ENCODE data around the gene USH2A.

USH2A gene

GRCh38 chr1:215718575-215719287 lies 704.5 kb downstream of the USH2A start:
- TF ChIP-seq TAF1 (IDR thresholded peaks at IDR 0.05; ENCODE audit: borderline replicate concordance, low read depth, low read length) (no peak), POLR2A (IDR thresholded peaks at IDR 0.05; ENCODE audit: low read depth, low read length) (no peak), POLR2AphosphoS5 (IDR thresholded peaks at IDR 0.05; ENCODE audit: low read depth, low read length) (no peak)
- no peak for DNase-seq (ENCODE audit: insufficient read length)
- FAIRE-seq: no peak

- no peak for TF ChIP-seq TAF1 (IDR thresholded peaks at IDR 0.05; ENCODE audit: borderline replicate concordance, low read depth, low read length)
- TF ChIP-seq POLR2A (IDR thresholded peaks at IDR 0.05; ENCODE audit: low read depth, low read length): no peak
- no peak for TF ChIP-seq POLR2AphosphoS5 (IDR thresholded peaks at IDR 0.05; ENCODE audit: low read depth, low read length)
- FAIRE-seq: no peak
- no peak for DNase-seq (ENCODE audit: insufficient read length)
These were observed 705.4 kb downstream of the USH2A start for GRCh38 chr1:215717677-215718426.

GRCh38 chr1:215710899-215711225 lies 712.4 kb downstream of the USH2A start:
- TF ChIP-seq POLR2AphosphoS5 (IDR thresholded peaks at IDR 0.05; ENCODE audit: low read depth, low read length) (no peak), POLR2A (IDR thresholded peaks at IDR 0.05; ENCODE audit: low read depth, low read length) (no peak), TAF1 (IDR thresholded peaks at IDR 0.05; ENCODE audit: borderline replicate concordance, low read depth, low read length) (no peak)
- no peak for FAIRE-seq
- no peak for DNase-seq (ENCODE audit: insufficient read length)

- DNase-seq (ENCODE audit: insufficient read length): peak; percentile 5
- FAIRE-seq: peak; percentile 53
- TF ChIP-seq POLR2A (IDR thresholded peaks at IDR 0.05; ENCODE audit: low read depth, low read length) (no peak), TAF1 (IDR thresholded peaks at IDR 0.05; ENCODE audit: borderline replicate concordance, low read depth, low read length) (no peak), POLR2AphosphoS5 (IDR thresholded peaks at IDR 0.05; ENCODE audit: low read depth, low read length) (no peak)
These were observed 713.0 kb downstream of the USH2A start for GRCh38 chr1:215710036-215710898.

GRCh38 chr1:215704089-215704860 lies 719.0 kb downstream of the USH2A start:
- DNase-seq (ENCODE audit: insufficient read length): no peak
- FAIRE-seq: no peak
- TF ChIP-seq POLR2A (IDR thresholded peaks at IDR 0.05; ENCODE audit: low read depth, low read length) (no peak), TAF1 (IDR thresholded peaks at IDR 0.05; ENCODE audit: borderline replicate concordance, low read depth, low read length) (no peak), POLR2AphosphoS5 (IDR thresholded peaks at IDR 0.05; ENCODE audit: low read depth, low read length) (no peak)

- TF ChIP-seq TAF1 (IDR thresholded peaks at IDR 0.05; ENCODE audit: borderline replicate concordance, low read depth, low read length) (no peak), POLR2A (IDR thresholded peaks at IDR 0.05; ENCODE audit: low read depth, low read length) (no peak), POLR2AphosphoS5 (IDR thresholded peaks at IDR 0.05; ENCODE audit: low read depth, low read length) (no peak)
- DNase-seq (ENCODE audit: insufficient read length): no peak
- FAIRE-seq: no peak
These were observed 741.0 kb downstream of the USH2A start for GRCh38 chr1:215682232-215682631.

GRCh38 chr1:215681041-215681440 lies 742.2 kb downstream of the USH2A start:
- FAIRE-seq: no peak
- no peak for TF ChIP-seq POLR2AphosphoS5 (IDR thresholded peaks at IDR 0.05; ENCODE audit: low read depth, low read length)
- TF ChIP-seq POLR2A (IDR thresholded peaks at IDR 0.05; ENCODE audit: low read depth, low read length): no peak
- no peak for TF ChIP-seq TAF1 (IDR thresholded peaks at IDR 0.05; ENCODE audit: borderline replicate concordance, low read depth, low read length)
- no peak for DNase-seq (ENCODE audit: insufficient read length)

- no peak for DNase-seq (ENCODE audit: insufficient read length)
- TF ChIP-seq TAF1 (IDR thresholded peaks at IDR 0.05; ENCODE audit: borderline replicate concordance, low read depth, low read length): no peak
- TF ChIP-seq POLR2AphosphoS5 (IDR thresholded peaks at IDR 0.05; ENCODE audit: low read depth, low read length): no peak
- no peak for TF ChIP-seq POLR2A (IDR thresholded peaks at IDR 0.05; ENCODE audit: low read depth, low read length)
- no peak for FAIRE-seq
These were observed 744.0 kb downstream of the USH2A start for GRCh38 chr1:215679231-215679630.

GRCh38 chr1:215677112-215677511 lies 746.1 kb downstream of the USH2A start:
- TF ChIP-seq POLR2A (IDR thresholded peaks at IDR 0.05; ENCODE audit: low read depth, low read length) (no peak), TAF1 (IDR thresholded peaks at IDR 0.05; ENCODE audit: borderline replicate concordance, low read depth, low read length) (no peak), POLR2AphosphoS5 (IDR thresholded peaks at IDR 0.05; ENCODE audit: low read depth, low read length) (no peak)
- DNase-seq (ENCODE audit: insufficient read length): no peak
- FAIRE-seq: no peak

- DNase-seq (ENCODE audit: insufficient read length) (no peak), FAIRE-seq (no peak)
- TF ChIP-seq POLR2A (IDR thresholded peaks at IDR 0.05; ENCODE audit: low read depth, low read length) (no peak), TAF1 (IDR thresholded peaks at IDR 0.05; ENCODE audit: borderline replicate concordance, low read depth, low read length) (no peak), POLR2AphosphoS5 (IDR thresholded peaks at IDR 0.05; ENCODE audit: low read depth, low read length) (no peak)
These were observed 749.3 kb downstream of the USH2A start for GRCh38 chr1:215673943-215674342.

GRCh38 chr1:215672482-215672881 lies 750.8 kb downstream of the USH2A start:
- DNase-seq (ENCODE audit: insufficient read length) (no peak), FAIRE-seq (no peak)
- TF ChIP-seq POLR2A (IDR thresholded peaks at IDR 0.05; ENCODE audit: low read depth, low read length) (no peak), POLR2AphosphoS5 (IDR thresholded peaks at IDR 0.05; ENCODE audit: low read depth, low read length) (no peak), TAF1 (IDR thresholded peaks at IDR 0.05; ENCODE audit: borderline replicate concordance, low read depth, low read length) (no peak)
